ENCODE measurements around the gene BEND6.

Gene BEND6, protein sequence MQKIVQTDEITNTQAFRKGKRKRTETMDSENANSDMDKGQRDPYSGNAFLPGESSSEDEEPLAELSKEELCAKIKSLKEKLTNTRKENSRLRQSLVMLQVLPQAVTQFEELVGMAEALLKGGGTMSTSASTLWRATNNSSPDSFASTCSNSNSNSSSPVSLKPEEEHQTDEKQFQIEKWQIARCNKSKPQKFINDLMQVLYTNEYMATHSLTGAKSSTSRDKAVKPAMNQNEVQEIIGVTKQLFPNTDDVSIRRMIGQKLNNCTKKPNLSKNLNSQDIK

DNA sequence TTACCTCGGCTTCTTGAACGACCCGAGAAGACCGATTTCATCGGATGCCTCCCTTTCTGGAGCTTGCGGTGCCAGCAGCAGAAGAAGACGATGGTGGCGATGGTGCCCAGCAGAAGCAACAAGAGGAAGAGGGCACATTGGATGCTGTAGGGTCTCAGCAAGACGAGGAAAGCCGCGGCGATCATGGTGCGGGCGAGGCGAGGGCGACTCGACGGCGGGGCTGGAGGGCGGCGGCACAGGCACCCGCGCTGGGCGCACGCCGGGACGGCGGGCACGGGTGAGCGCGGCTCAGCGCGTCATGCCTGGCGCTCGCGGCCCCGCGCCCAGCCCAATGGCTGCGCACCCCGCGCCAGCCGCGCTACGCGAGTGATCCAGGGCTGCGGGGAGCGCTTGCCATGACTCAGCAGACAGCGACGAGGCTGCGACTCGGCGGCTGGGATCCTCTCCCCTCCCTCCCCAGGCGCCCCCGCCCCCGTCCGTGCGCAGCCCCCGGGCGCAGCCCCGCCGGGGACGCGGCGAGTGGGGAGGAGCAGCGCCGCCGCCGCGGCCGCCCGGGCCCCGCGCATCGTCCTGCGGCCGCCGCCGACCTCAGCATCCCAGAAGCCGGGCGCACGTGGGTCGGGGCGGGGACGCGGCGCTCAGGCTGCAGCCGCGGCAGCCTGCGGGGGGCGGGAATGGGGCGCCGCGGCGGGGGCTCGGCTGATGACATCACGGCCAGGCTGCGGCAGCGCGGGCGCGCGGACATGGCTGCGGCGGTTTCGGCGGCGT lies at the start of gene BEND6:
Gene BEND6, plus strand, starts transcription at position 705 of the 768 bp plus-strand sequence. CDS start 26,704 bp downstream, outside the sequence.
- H3K4me3 ChIP-seq (ENCODE audit: low read depth, low read length): peak within 1 kb of the TSS; percentile 75
- TF ChIP-seq, protein P1, sequence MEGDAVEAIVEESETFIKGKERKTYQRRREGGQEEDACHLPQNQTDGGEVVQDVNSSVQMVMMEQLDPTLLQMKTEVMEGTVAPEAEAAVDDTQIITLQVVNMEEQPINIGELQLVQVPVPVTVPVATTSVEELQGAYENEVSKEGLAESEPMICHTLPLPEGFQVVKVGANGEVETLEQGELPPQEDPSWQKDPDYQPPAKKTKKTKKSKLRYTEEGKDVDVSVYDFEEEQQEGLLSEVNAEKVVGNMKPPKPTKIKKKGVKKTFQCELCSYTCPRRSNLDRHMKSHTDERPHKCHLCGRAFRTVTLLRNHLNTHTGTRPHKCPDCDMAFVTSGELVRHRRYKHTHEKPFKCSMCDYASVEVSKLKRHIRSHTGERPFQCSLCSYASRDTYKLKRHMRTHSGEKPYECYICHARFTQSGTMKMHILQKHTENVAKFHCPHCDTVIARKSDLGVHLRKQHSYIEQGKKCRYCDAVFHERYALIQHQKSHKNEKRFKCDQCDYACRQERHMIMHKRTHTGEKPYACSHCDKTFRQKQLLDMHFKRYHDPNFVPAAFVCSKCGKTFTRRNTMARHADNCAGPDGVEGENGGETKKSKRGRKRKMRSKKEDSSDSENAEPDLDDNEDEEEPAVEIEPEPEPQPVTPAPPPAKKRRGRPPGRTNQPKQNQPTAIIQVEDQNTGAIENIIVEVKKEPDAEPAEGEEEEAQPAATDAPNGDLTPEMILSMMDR (IDR thresholded peaks at IDR 0.05; ENCODE audit: low read depth, low read length): no peak
- TF ChIP-seq, protein P2, sequence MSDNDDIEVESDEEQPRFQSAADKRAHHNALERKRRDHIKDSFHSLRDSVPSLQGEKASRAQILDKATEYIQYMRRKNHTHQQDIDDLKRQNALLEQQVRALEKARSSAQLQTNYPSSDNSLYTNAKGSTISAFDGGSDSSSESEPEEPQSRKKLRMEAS (IDR thresholded peaks at IDR 0.05; ENCODE audit: low read depth, low read length): no peak
- TF ChIP-seq MYC (IDR thresholded peaks at IDR 0.05; ENCODE audit: low read depth, low read length): 0 out of 2 replicates have a peak, but pooled peaks have one; percentile 33
- peak; percentile 19 for TF ChIP-seq POLR2A (IDR thresholded peaks at IDR 0.05; ENCODE audit: extremely low read depth, insufficient read length)
- DNase-seq (ENCODE audit: low read depth): peak; percentile 85

DNA sequence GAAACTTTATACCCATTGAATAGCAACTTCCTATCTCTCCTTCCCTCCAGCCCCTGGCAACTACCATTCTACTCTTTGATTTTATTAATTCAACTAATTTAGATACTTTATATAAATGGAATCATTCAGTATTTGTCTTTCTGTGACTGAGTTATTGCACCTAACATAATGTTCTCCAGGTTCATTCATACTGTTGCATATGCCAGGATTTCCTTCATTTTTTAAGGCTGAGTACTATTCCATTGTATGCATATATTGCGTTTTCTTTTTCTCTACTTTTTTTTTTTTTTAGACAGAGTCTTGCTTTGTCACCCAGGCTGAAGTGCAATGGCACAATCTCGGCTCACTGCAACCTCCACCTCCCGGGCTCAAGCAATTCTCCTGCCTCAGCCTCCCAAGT lies 49.5 kb upstream of the BEND6 start:
- H3K4me3 ChIP-seq (ENCODE audit: low read depth, low read length): no peak overlapping the region
- DNase-seq (ENCODE audit: low read depth): no peak
- TF ChIP-seq POLR2A (IDR thresholded peaks at IDR 0.05; ENCODE audit: extremely low read depth, insufficient read length) (no peak), MYC (IDR thresholded peaks at IDR 0.05; ENCODE audit: low read depth, low read length) (no peak)
- TF ChIP-seq, protein P1 (IDR thresholded peaks at IDR 0.05; ENCODE audit: low read depth, low read length): no peak
- TF ChIP-seq, protein P2 (IDR thresholded peaks at IDR 0.05; ENCODE audit: low read depth, low read length): no peak

DNA sequence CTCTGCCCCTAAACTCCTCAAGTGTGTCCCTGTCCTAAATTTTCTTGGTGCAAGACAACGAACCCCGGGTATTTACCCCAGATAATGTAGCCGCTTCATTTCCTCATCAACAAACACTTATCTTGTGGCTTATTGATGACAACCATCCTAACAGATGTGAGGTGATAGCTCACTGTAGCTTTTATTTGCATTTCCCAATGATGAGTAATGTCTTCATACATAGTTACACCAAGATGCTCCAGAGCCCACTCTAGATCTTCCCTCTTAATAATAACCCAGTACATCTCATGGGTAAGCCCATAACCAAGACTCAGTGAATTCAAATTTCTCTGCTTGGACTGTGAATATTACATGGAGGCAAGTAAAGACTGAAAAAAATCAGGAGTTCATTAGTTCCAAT lies 48.2 kb upstream of the BEND6 start:
- DNase-seq (ENCODE audit: low read depth): no peak
- no peak overlapping the region for H3K4me3 ChIP-seq (ENCODE audit: low read depth, low read length)
- TF ChIP-seq, protein P2 (IDR thresholded peaks at IDR 0.05; ENCODE audit: low read depth, low read length): no peak
- TF ChIP-seq MYC (IDR thresholded peaks at IDR 0.05; ENCODE audit: low read depth, low read length) (no peak), POLR2A (IDR thresholded peaks at IDR 0.05; ENCODE audit: extremely low read depth, insufficient read length) (no peak)
- TF ChIP-seq, protein P1 (IDR thresholded peaks at IDR 0.05; ENCODE audit: low read depth, low read length): no peak

DNA sequence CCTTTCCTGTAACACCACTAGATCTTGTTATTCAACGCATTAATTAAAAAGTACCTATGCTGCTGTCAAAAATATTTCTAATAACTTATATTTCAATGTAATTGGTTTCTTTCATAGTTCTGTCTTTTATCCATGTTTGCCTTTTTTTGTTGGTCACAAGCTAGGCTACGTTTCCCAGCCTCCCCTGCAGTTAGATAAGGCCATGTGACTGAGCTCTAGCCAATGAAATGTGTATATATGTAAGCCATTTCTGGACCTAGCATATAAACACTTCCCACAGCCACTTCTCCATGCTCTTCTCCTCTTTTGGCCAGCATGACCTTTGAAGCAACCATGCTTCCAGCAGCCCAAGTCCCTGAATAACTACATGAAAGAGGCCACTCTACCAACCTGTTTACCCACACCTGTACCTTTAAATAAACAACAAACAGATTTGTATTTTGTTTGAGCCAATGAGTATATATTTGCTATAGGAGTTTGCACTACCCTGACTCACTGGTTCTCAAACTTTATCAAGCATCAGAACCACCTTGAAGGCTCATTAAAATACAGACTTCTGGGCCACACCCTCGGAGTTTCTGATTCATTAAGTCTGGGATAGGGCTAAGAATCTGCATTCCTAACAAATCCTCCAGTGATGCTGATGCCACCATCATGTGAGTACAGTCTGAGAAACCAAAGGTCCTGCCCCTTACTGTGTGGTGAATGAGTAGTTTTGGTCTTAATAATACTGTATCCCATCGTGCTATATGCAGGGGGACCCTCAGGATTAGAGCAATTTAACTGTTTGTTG lies 45.6 kb upstream of the BEND6 start:
- TF ChIP-seq, protein P1 (IDR thresholded peaks at IDR 0.05; ENCODE audit: low read depth, low read length): no peak
- TF ChIP-seq, protein P2 (IDR thresholded peaks at IDR 0.05; ENCODE audit: low read depth, low read length): no peak
- TF ChIP-seq MYC (IDR thresholded peaks at IDR 0.05; ENCODE audit: low read depth, low read length) (no peak), POLR2A (IDR thresholded peaks at IDR 0.05; ENCODE audit: extremely low read depth, insufficient read length) (no peak)
- no peak overlapping the region for H3K4me3 ChIP-seq (ENCODE audit: low read depth, low read length)
- DNase-seq (ENCODE audit: low read depth): no peak

DNA sequence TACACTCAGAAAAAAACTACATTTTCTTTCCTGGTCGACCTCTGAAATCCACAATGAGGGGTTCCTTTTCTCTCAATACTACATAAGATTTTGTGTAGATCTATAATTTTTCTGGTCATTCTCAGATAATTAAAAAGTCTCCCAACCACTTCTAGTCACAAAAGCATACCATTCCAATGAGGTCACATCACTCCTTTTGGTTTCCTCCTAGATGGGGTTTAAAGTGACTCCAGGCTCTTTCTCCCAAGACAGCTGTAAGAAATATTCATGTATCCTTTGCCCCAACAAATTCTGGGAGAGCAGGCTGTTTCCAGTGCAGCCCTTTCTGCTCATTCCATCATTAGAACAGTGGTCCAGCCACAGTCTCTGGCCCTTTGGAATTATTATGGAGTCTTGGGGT lies 43.1 kb upstream of the BEND6 start:
- TF ChIP-seq, protein P2 (IDR thresholded peaks at IDR 0.05; ENCODE audit: low read depth, low read length): no peak
- TF ChIP-seq, protein P1 (IDR thresholded peaks at IDR 0.05; ENCODE audit: low read depth, low read length): no peak
- TF ChIP-seq MYC (IDR thresholded peaks at IDR 0.05; ENCODE audit: low read depth, low read length): no peak
- TF ChIP-seq POLR2A (IDR thresholded peaks at IDR 0.05; ENCODE audit: extremely low read depth, insufficient read length): no peak
- DNase-seq (ENCODE audit: low read depth): no peak
- no peak overlapping the region for H3K4me3 ChIP-seq (ENCODE audit: low read depth, low read length)
